ENCODE results near the gene HERC4. TPM values are rescaled to one million over a fixed set of nuclear protein-coding genes. Genes with fewer than 3 reads are reported as not detected.
"Not testable (repeated sequence)": the region's sequence is repeated elsewhere in the genome, so short reads cannot be mapped to it uniquely, and the experiment has no call there.

Gene HERC4
- total RNA-seq, 2 experiments from 2014 or later, result 34.2 to 72.6 TPM

GRCh38 chr10:68077026-68077425, 1.9 kb upstream of the HERC4 start:
- TF ChIP-seq, protein P1, sequence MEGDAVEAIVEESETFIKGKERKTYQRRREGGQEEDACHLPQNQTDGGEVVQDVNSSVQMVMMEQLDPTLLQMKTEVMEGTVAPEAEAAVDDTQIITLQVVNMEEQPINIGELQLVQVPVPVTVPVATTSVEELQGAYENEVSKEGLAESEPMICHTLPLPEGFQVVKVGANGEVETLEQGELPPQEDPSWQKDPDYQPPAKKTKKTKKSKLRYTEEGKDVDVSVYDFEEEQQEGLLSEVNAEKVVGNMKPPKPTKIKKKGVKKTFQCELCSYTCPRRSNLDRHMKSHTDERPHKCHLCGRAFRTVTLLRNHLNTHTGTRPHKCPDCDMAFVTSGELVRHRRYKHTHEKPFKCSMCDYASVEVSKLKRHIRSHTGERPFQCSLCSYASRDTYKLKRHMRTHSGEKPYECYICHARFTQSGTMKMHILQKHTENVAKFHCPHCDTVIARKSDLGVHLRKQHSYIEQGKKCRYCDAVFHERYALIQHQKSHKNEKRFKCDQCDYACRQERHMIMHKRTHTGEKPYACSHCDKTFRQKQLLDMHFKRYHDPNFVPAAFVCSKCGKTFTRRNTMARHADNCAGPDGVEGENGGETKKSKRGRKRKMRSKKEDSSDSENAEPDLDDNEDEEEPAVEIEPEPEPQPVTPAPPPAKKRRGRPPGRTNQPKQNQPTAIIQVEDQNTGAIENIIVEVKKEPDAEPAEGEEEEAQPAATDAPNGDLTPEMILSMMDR (conservative IDR thresholded peaks at IDR 0.05; ENCODE audit: low read length), result no peak
- no peak for TF ChIP-seq EZH2phosphoT487 (IDR thresholded peaks at IDR 0.05; ENCODE audit: borderline replicate concordance, low read depth, low read length)
- intact Hi-C loops (cut with micrococcal nuclease; ENCODE audit: unreplicated experiment), result loop anchor here (10.0 kb wide), 1 partner anchor 222 kb away; no protein-coding TSS in a partner anchor
- Histone ChIP-seq H3K4me1 (ENCODE audit: insufficient read depth, low read length, poor library complexity, severe bottlenecking) (peaks cover 8% of the 10 kb centered on the region), H3K9me3 (ENCODE audit: low read length) (no peaks in the 10 kb centered on the region), H2AFZ (ENCODE audit: low read length) (no peak overlapping the region), H3K4me3 (ENCODE audit: low read depth, low read length, poor library complexity, severe bottlenecking) (no peak overlapping the region), H3K4me2 (ENCODE audit: low read length) (no peak overlapping the region), H4K20me1 (ENCODE audit: insufficient read depth, low read length) (peaks cover 14% of the 10 kb centered on the region; the same call in 1 of the 2 replicates), H3K36me3 (ENCODE audit: insufficient read depth, low read length) (peaks cover 15% of the 10 kb centered on the region; the same call in 1 of the 2 replicates), H3K9me2 (ENCODE audit: insufficient read depth, low read length) (no peaks in the 10 kb centered on the region), H3K27ac (ENCODE audit: low read depth, low read length, poor library complexity, severe bottlenecking) (no peak overlapping the region), H3K79me2 (ENCODE audit: insufficient read depth, low read depth, low read length) (peaks cover 27% of the 10 kb centered on the region)
- no TSS peak for BruUV-seq (replicated peaks)
- ChIA-PET CTCF (ENCODE audit: unreplicated experiment) (no interaction called here), POLR2A (interaction anchor here (0.6 kb wide), 1 partner anchor 125 kb away, joined by 5 read pairs; no protein-coding TSS in a partner anchor)
- DNase-seq (ENCODE audit: low spot score), result no peak

DNA sequence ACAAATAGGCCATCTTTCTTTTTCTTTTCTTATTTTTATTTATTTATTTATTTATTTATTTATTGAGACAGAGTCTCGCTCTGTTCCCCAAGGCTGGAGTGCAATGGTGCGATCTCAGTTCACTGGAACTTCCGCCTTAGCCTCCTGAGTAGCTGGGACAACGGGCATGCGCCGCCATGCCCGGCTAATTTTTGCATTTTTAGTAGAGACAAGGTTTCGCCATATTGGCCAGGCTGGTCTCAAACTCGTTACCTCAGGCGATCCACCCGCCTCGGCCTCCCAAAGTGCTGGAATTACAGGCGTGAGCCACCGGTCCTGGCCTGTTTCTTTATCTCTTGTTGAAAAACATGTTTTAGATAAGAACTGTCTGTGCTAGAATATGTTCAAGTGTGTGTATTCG, 998 bp upstream of the HERC4 start:
- CTCF ChIA-PET (ENCODE audit: unreplicated experiment), result not testable (repeated sequence)
- intact Hi-C loops (cut with micrococcal nuclease; ENCODE audit: unreplicated experiment), result loop anchor here (10.0 kb wide), 1 partner anchor 221 kb away; no protein-coding TSS in a partner anchor
- POLR2A ChIA-PET, result interaction anchor here (0.8 to 1.2 kb wide), 3 partner anchors 192 to 256 kb away, joined by 3 read pairs; partner anchors contain the start of genes HNRNPH3 and SIRT1

GRCh38 chr10:68075550-68076004, 494 bp upstream of the HERC4 start:
- Histone ChIP-seq H3K79me2 (ENCODE audit: insufficient read depth, low read depth, low read length) (peaks cover 42% of the 10 kb centered on the region), H3K4me3 (ENCODE audit: low read depth, low read length, poor library complexity, severe bottlenecking) (peak overlapping the region; percentile 85), H3K27ac (ENCODE audit: low read depth, low read length, poor library complexity, severe bottlenecking) (peak overlapping the region; percentile 83), H3K4me2 (ENCODE audit: low read length) (peak overlapping the region; percentile 57), H3K9me3 (ENCODE audit: low read length) (no peaks in the 10 kb centered on the region), H2AFZ (ENCODE audit: low read length) (peak overlapping the region; percentile 99), H4K20me1 (ENCODE audit: insufficient read depth, low read length) (peaks cover 14% of the 10 kb centered on the region; the same call in 1 of the 2 replicates), H3K9me2 (ENCODE audit: insufficient read depth, low read length) (no peaks in the 10 kb centered on the region), H3K4me1 (ENCODE audit: insufficient read depth, low read length, poor library complexity, severe bottlenecking) (peaks cover 15% of the 10 kb centered on the region), H3K36me3 (ENCODE audit: insufficient read depth, low read length) (peaks cover 29% of the 10 kb centered on the region)
- CTCF ChIA-PET (ENCODE audit: unreplicated experiment), result no interaction called here
- BruUV-seq (replicated peaks), result TSS peak; percentile 92
- peak; percentile 20 for DNase-seq (ENCODE audit: low spot score)
- no peak for TF ChIP-seq EZH2phosphoT487 (IDR thresholded peaks at IDR 0.05; ENCODE audit: borderline replicate concordance, low read depth, low read length)
- TF ChIP-seq, protein P1 (conservative IDR thresholded peaks at IDR 0.05; ENCODE audit: low read length), result no peak
- POLR2A ChIA-PET, result interaction anchor here (0.6 to 1.2 kb wide), 5 partner anchors 9 to 935 kb away, joined by 3 to 5 read pairs (median 3); partner anchors contain the start of genes HNRNPH3 and SIRT1
- intact Hi-C loops (cut with micrococcal nuclease; ENCODE audit: unreplicated experiment), result loop anchor here (1.0 to 10.0 kb wide), 5 partner anchors 191 to 451 kb away; partner anchors contain the start of genes SIRT1 and SLC25A16

More for the DNA sequence above, 998 bp upstream of the HERC4 start:
- not testable (repeated sequence) for H3K9me3 ChIP-seq (ENCODE audit: low read length); BruUV-seq (replicated peaks); H3K9me2 ChIP-seq (ENCODE audit: insufficient read depth, low read length); DNase-seq (ENCODE audit: low spot score); H3K4me3 ChIP-seq (ENCODE audit: low read depth, low read length, poor library complexity, severe bottlenecking); H3K4me2 ChIP-seq (ENCODE audit: low read length); H2AFZ ChIP-seq (ENCODE audit: low read length); H3K27ac ChIP-seq (ENCODE audit: low read depth, low read length, poor library complexity, severe bottlenecking)
- Histone ChIP-seq H3K79me2 (ENCODE audit: insufficient read depth, low read depth, low read length) (peaks cover 37% of the 10 kb centered on the region), H3K4me1 (ENCODE audit: insufficient read depth, low read length, poor library complexity, severe bottlenecking) (peaks cover 15% of the 10 kb centered on the region), H3K36me3 (ENCODE audit: insufficient read depth, low read length) (peaks cover 24% of the 10 kb centered on the region), H4K20me1 (ENCODE audit: insufficient read depth, low read length) (peaks cover 14% of the 10 kb centered on the region; the same call in 1 of the 2 replicates)
